HG02870 (cell line): Measurements from ENCODE around the gene CHN2.

Experiments
- ATAC-seq: cut with Tn5 transposase; IDR thresholded peaks from one replicate; pipeline ENCODE4 v1.9.1; 2021; ENCODE audit warnings: mild to moderate bottlenecking, moderate library complexity; ENCODE audit not compliant: unreplicated experiment

Gene CHN2

GRCh38 chr7:29194594-29195427, at the start of gene CHN2:
Gene CHN2 (plus strand): TSS chr7:29194775.
- no peak for ATAC-seq

DNA sequence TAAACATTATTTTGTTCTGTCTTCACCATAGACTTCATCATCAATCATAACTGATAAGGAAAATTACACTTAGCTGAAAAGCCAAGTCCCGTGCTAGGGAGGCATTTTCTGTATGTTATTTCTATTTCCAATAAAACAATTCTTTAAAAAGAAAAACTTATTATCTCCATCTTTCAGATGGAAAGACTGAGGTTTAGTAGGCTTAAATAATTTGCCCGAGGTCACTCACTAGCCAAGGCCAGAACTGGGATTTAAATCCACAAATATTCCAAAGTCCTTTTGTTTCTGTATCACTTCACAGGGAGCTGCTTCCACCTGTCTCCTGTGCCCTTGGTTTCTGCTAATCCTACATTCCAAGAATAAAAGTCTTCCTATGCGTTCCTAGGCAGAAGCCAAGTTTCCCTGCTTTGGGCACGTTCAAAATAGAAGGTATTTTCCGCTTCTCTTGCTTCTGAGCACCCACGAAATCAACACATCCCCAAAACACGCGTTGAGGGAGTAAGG, 49.0 kb upstream of the CHN2 start:
- no peak for ATAC-seq

DNA sequence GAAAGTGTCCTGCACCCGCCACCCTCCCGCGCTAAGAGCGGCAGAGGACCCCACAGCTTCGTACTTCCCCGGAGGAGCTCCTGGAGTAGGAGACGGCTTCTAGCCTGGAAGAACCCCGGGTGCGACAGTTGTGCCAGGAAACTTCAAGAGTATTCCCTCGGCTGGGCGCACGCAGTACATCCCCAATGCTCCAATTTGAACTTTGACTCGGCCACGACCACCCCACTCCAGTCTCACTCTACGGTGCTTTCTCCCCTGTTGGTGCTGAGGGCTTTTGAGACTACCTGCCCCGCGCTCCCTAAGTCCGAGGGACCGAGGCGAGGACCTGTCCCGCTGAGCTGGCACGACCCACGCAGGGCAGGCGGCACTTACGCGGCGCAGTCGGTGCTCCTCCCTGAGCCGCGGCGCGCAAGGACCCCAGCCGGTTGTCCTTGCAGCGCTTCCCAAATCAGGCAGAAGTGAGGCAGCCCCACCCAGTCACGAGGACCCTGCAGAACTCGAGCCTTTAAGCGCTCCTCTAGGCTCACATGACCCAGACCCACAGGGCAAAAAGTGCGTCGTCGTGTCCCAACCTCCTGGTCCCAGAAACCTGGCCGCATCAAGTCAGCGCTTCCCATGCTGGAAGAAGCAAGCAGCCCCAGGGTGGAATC, 48.4 kb upstream of the CHN2 start, which contains the start of gene CPVL:
Gene CPVL (minus strand): TSS at position 481 of the 650 bp plus-strand sequence. CDS start 25,476 bp downstream, outside the sequence.
- no peak for ATAC-seq

- no peak for ATAC-seq
Measured at GRCh38 chr7:29146888-29147609, 47.5 kb upstream of the CHN2 start.

DNA sequence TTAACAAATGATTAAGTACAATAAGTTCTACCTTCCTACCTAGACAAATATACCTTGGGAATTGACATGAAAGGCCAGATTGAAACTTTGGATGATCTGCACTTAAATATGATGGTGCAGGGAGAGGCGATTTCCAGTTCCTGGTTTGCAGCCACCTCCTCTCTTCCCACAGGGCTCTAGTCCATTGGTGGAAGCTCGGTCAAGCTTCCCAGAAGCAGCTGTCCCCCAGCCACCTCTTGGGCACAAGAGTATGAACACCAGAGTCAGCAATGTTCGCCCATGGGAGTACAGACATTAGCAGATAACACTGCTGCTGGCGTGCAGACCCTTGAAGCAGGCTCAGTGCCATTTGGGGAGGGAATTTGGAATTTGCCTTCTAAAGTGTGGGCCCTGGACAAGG, 46.8 kb upstream of the CHN2 start:
- ATAC-seq = no peak

- no peak for ATAC-seq
Measured at GRCh38 chr7:29149036-29149435, 45.5 kb upstream of the CHN2 start.

DNA sequence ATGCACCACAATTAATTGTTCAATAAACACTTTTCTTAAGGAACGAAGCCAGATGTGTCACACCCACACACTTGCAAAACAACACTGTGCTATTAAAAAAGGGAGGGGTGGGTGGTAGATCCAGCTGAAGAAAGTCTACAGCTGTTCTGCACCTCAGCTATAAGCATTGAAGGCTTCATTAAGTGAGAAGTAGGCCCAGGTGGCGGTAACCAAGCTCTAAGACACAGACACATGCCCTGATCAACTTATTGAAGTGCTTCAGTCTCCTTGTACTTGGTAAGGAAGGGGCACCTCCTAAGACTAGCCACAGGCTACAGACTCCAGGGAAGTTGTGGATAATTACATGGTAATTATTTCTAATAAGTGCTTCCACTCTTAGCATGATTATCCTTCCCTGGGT, 43.7 kb upstream of the CHN2 start:
- ATAC-seq = no peak

GRCh38 chr7:29154076-29154475, 40.5 kb upstream of the CHN2 start:
- no peak for ATAC-seq

DNA sequence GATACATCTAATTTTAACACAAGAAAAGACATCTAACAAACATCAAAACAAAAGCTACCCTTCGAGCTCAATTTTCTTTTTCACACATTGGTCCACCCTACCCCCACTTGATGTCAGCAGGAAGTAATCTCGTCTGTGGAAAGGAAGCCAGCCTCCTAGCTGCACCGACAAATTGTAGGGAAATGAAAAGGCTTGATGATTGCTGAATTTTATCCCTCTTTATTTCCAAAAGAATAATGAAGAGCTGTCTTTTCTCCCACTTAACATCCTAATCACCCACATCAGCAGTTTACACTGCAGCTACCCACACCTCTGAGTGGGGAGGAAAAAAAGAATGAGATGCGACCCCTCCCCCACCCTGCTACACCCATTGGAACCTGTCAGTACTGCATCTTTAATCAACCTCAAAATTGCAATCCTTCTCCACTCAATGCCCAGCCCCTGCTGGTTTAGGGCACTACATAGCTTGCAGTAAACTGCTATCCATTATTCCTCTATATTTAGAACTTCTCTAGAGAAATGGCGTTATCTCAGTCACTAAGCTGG, 37.6 kb upstream of the CHN2 start:
- no peak for ATAC-seq

- ATAC-seq = no peak
Measured at GRCh38 chr7:29158795-29159423, 35.7 kb upstream of the CHN2 start.

- ATAC-seq = no peak
Measured at GRCh38 chr7:29160080-29160479, 34.5 kb upstream of the CHN2 start.

GRCh38 chr7:29161231-29161630, 33.3 kb upstream of the CHN2 start:
- no peak for ATAC-seq

DNA sequence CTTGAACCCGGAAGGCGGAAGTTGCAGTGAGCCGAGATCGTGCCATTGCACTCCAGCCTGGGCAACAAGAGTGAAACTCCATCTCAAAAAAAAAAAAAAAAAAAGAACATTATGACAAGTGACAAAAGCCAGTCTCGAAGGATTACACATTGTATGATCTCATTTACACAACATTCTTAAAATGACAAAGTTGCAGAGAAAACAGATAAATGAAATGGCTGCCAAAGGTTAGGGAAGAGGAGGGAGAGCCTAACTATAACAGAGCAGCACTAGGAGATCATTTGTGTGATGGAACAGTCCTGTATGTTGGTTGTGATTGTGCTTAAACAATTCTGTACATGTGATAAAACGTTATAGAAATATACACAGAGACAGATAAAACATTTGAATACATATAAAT, 32.0 kb upstream of the CHN2 start:
- ATAC-seq = no peak

- no peak for ATAC-seq
Measured at GRCh38 chr7:29163854-29164253, 30.7 kb upstream of the CHN2 start.

- no peak for ATAC-seq
Measured at GRCh38 chr7:29167721-29168120, 26.9 kb upstream of the CHN2 start.

DNA sequence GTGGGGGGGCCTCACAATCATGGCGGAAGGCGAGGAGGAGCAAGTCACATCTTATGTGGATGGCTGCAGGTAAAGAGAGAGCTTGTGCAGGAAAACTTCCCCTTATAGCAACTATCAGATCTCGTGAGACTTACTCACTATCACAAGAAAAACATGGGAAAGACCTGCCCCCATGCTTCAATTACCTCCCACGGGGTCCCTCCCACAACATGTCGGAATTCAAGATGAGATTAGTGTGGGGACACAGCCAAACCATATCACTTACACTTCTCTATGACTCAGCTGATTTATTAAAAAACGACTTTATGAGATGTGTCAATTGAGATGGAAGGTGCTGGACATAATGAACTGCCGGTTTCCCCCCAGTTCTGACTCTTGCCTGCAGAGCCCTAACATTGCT, 23.8 kb upstream of the CHN2 start:
- ATAC-seq = no peak

DNA sequence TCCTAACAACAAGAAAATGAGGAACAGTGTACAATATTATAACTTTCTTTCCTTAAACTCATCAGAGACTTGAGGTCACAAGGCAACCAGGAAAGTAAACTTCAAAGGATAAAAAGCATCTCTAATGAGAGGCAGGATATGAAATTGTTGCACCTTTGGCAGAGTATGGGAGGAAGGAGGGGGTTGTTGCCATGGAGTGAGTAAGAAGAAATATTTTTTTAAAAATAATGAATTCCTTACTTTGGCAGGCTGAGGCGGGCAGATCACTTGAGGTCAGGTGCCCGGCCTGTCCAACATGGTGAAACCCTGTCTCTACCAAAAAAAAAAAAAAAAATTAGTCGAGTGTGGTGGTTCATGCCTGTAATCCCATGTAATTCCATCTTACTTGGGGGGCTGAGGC, 21.1 kb upstream of the CHN2 start:
- no peak for ATAC-seq

DNA sequence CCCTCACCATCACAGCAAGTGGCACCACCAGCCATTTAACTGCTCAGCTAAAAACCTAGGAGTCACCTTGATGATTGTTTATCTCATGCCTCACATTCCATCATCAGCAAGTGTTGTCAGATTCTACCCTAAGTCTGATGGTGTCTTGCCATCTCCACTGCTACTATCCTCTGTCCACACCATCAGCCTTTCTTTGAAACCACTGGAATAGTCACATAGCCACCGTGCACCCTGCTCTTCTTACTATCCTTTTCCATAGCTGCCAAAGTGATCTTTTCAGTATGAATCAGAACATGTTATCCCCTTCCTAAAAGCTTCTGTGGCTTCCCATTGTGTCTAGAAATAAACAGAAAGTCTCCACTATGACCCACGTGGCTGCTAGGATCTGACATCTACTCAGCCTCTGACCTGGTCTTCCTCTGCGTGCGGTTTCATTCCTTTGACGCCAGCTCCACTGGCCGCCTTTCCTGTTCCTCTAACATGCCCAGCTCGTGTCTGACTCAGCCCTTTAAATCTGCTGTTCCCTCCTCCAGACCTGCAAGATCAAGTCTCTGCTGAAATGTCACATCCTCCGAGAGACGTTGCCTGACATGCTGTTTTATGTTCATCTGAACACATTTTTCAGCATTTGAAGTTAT, 16.5 kb upstream of the CHN2 start:
- no peak for ATAC-seq

- ATAC-seq = no peak
Measured at GRCh38 chr7:29179115-29179514, 15.5 kb upstream of the CHN2 start.

DNA sequence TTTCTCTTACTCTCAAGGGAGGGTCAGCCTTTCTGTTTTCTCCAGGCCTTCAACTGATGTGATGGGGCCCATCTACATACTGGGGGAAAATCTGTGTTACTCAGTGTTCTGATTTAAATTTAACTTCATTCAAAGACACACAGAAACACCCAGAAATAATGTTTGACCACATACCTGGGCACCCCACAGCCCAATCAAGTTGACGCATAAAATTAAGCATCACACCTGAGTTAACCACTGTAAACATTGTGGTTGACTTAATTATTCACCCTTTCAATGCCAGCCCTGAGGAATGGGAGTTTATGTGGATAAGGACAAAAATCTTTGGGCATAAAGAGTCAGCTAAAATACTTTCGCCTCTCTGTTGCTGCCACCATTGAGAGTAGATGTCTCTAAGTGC, 10.0 kb upstream of the CHN2 start:
- ATAC-seq = no peak
